Ureter (tissue), 1 donor: ENCODE measurements around the gene STING1. TPM values are rescaled to one million over a fixed set of nuclear protein-coding genes. Genes with fewer than 3 reads are reported as not detected.
"Not testable (repeated sequence)": the region's sequence is repeated elsewhere in the genome, so short reads cannot be mapped to it uniquely, and the experiment has no call there.

ENCODE experiments used
- DNase-seq: peaks from one replicate; pipeline ENCODE4 v3.0.0-alpha.2; 2020; ENCODE audit warnings: low spot score
- total RNA-seq: library from RNA; stranded (reverse); gene quantifications from one replicate; pipeline ENCODE4 v1.2.4, GENCODE V29; 2023
- donor health status: DM: yes; HTN: yes; CAD: no.

Gene STING1
- total RNA-seq, 1 donor from 2014 or later = 71.5 TPM

- DNase-seq = not testable (repeated sequence)
Measured at GRCh38 chr5:139503036-139503817, 20.7 kb upstream of the STING1 start.

DNA sequence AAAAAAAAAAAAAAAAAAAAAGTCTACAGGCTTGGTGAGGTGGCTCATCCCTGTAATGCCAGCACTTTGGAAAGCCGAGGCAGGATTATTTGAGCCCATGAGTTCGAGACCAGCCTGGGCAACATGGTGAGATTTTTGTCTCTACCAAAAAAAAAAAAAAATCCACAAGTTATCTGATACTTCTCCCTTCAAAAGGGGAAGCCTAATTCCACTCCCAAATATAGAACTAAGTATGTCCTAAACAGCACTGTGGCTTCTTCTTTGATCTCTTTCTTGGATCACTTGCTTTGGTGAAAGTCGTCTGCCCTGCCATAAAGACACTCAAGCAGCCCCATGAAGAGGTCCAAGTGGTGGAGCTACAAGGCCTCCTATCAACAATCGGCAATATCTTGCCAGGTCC lies 18.8 kb upstream of the STING1 start:
- DNase-seq = no peak

DNA sequence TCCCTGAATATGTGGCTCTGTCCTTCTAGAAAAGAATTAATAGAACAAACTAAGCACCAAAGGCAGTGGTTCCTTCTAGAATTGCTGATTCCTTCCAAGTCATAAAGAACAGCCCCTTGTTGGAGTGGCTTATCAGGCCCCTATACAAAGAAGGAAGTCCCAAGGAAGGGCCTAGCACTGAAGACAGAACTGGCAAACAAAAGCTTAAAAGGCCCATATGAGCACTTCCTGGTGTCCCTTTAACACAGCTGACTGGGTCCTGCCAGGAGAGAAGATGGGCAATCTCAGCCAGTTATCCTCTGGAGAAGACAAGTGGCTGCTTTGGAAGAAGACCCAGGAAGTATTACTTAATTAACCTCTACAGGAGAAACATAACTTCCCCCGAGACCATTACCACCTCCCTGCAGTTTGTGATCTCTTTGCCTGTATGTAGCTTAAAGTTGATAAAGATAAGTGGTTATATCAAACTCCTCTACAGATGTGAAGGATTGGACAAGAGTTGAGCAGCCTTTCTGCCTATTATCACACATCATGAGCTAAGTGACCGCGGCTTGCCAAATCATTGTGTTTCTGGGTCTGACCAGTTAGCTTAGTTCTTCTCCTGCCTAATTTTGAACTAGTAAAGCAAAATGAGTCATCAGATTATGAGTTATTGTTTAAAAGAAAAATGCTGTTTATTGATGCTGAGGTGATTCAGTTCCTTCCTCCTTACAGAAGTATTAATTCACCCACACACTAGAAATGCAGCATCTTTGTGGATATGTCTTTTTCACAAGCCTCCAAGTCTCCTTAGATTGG lies 13.3 kb upstream of the STING1 start:
- DNase-seq = no peak

GRCh38 chr5:139494832-139495231 lies 12.3 kb upstream of the STING1 start:
- no peak for DNase-seq

GRCh38 chr5:139494256-139494655 lies 11.7 kb upstream of the STING1 start:
- no peak for DNase-seq

GRCh38 chr5:139492700-139493192 lies 10.2 kb upstream of the STING1 start:
- DNase-seq = no peak

DNA sequence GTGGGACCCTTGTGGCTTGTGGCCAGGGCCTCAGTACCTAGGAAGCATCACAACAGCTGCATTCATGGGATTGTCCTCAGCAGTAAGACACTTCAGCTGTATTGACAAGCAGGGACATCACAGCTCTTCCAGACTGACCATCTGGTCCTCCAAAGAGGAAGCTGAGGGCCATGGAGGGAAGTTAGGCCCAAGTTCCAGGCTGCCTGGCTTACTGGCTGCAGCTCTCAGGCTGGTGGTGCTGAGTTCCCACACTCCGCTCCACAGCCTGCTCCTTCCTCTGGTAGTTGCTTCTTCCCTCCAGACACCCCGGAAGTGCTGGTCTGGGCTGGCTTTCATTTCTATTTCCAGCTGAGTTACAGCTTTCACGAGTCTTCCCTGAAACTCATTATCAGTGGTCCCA lies 5.7 kb upstream of the STING1 start:
- DNase-seq = no peak

GRCh38 chr5:139486201-139486600 lies 3.6 kb upstream of the STING1 start:
- DNase-seq = no peak

DNA sequence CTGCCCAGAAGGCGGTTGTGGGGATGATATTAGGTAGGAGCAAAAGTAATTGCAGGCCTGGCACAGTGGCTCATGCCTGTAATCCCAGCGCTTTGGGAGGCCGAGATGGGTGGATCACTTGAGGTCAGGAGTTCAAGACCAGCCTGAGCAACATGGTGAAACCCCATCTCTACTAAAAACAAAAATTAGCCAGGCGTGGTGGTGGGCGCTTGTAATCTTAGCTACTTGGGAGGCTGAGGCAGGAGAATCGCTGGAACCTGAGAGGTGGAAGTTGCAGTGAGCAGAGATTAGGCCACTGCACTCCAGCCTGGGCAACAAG lies 291 bp upstream of the STING1 start:
- DNase-seq = not testable (repeated sequence)

DNA sequence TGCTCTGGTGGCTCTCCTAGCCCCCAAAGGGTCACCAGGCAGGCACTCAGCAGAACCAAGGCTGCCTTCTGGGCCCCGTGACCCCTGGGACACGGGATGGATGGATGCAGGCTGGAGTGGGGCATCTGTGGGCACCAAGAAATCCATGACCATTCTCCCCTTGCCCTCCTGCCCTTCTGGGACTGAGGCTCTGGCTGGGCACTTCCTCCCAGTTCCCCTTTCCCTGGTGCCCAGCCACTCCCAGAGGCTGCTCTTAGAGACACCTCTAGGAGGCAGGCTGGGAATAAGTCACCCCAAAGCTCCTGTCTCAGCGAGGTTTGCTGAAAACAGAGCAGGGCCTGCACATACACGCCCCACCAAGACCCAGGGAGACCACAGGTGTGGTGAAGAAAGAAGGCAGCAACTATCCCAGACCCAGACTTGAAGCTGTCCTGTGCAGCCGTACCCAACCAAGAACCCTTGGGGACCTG lies 943 bp downstream of the STING1 start:
- DNase-seq = no peak

DNA sequence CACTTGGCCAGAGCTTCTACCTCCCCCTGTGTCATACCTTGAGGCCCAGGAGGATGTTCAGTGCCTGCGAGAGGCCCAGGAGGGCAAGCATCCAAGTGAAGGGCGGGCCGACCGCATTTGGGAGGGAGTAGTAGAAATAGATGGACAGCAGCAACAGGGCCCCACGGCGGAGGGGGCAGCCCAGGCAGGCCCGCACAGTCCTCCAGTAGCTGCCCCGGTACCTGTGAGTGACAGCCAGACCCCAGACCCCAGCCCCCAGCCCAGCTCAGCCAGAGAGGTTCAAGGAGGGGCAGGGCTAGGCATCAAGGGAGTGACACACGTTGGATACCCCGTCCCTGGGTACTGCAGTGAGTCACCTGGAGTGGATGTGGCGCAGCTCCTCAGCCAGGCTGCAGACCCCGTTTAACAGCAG lies 1.4 kb downstream of the STING1 start:
- DNase-seq = no peak

DNA sequence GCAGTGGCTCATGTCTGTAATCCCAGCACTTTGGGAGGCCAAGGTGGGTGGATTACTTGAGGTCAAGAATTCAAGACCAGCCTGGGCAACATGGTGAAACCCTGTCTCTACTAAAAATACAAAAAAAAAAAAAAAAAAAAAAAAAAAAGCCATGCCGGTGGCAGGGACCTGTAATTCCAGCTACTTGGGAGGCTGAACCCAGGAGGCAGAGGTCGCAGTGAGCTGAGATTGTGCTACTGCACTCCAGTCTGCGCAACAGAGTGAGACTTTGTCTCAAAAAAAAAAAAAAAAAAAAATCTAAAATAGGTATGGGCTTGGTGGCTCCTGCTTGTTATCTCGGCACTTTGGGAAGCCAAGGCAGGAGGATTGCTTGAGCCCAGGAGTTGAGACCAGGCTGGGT lies 2.8 kb downstream of the STING1 start:
- not testable (repeated sequence) for DNase-seq

GRCh38 chr5:139478657-139479423 lies 3.7 kb downstream of the STING1 start:
- not testable (repeated sequence) for DNase-seq

DNA sequence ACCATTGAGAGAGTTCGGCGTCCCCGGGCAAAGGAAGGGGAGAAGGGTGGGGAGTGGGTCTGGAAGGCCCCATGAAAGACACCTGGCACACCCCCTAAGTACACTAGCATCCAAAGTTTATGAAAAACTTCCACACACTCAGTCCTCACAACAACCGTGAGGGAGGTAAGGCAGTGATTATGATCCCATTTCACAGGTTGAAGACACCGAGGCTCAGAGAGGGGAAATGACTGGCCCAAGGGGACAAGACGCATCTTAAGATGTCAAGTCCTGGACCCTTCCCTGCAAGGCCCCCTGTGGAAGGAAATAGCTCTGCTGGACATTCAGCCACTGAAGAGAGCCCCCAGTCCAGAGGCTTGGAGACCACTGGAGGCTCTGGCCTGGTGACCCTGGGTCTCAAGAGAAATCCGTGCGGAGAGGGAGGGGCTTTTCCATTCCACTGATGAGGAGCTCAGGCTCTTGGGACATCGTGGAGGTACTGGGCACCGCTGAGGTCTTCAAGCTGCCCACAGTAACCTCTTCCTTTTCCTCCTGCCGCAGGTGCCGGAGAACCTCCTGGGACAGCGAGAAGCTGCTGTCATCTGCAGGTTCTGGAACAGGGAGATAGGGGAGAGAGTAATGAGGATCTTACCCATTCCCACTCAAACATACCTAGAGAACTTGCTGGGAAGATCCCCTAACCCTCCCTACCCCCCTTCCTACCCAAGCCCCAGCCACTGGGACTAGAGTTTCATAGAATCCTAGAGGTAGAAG lies 6.5 kb downstream of the STING1 start:
- DNase-seq = no peak

- no peak for DNase-seq
Measured at GRCh38 chr5:139474890-139475791, 7.4 kb downstream of the STING1 start.

DNA sequence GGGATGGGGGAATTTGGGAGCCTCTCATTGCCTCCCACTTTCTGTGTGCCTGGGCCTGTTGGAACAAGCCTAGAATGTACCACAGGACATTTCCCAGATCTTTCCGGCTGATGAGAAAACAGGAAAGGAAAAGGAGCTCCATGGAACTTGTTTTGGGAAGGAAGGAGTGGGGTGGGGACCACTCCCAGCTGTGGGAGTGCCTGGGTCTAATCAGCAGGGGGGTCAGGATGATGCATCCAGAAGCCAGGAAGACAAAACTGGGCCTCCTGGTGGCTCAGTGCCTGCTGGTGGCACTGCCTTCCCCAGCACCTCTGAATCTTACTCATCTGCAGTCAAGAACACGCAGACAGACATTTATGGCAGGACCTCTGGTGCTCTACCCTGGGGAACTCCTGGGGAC lies 9.0 kb downstream of the STING1 start:
- DNase-seq = no peak

GRCh38 chr5:139473105-139473504 lies 9.5 kb downstream of the STING1 start:
- DNase-seq = no peak

DNA sequence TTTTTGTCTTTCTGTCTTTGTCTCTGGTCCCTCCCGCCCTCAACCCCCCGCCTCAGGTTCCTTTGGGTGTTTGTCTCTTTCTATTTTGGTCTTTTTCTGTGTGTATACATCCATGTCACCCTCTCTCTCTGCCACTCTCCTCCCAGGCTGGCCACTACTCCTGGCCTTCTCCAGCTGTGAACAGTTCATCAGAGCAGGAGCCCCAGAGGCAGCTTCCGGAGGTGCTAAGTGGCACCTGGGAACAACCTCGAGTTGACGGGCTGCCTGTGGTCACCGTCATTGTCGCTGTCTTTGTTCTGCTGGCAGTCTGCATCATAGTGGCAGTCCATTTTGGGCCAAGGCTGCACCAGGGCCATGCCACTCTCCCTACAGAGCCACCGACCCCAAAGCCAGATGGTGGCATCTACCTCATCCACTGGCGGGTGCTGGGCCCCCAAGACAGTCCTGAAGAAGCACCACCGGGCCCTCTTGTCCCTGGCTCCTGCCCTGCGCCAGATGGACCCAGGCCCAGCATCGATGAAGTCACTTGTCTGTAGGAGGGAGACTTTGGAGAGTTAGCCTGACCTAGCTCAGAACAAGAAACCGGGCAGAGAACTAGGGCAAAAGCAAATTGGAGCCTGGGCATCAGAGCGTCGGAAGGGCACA lies 10.1 kb downstream of the STING1 start:
- no peak for DNase-seq

DNA sequence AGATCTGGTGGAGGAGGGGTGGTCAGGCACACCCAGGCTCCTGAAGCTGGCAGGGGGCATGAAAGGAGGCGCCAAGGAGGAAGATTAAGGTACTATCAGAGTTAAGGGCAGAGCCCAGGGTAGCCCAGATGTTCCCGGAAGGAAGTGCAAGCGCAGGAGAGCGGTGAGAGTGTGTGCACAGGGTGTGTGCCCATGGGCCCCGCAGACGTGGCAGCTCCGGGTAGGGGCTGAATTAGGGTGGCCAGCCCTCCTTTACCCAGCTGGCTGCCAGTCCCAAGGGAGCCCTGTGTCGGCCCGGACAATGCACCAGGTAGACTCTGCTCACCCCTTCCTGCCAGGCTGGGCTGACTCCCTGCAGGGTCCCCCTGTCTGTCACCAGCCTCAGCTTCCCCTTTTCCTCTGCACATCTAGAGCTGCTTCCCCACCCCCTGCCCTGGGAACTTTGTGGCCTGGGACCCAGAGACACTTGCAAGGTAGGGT lies 11.7 kb downstream of the STING1 start, which contains the start of gene SMIM33:
Gene SMIM33, plus strand, starts transcription at position 184 of the 480 bp plus-strand sequence. Its CDS starts 118 bp downstream, at position 302.
- DNase-seq = no peak
